ENCODE measurements around the gene GABBR2.

The GABBR2 gene

DNA sequence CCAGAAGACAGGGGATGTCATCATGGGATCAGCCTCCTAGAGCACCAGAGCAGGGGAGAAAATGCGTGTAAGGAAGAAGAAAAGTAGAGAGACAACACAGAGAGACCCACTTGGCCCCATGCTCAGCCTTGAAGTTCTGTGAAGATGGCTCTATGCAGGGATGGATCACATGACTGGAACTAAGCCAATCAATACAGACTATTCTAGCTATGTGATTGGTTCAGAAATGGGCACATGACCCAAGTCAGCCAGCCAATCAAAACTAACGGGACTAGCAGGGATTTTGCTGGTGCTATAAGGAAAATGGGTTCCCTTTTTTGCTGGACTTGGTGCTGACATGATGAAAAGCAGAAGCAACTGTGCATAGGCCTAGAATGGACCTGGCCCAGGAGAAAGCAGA, 280.3 kb downstream of the GABBR2 start:
- peak in 1 of 2 donors; percentile 3 for DNase-seq

DNA sequence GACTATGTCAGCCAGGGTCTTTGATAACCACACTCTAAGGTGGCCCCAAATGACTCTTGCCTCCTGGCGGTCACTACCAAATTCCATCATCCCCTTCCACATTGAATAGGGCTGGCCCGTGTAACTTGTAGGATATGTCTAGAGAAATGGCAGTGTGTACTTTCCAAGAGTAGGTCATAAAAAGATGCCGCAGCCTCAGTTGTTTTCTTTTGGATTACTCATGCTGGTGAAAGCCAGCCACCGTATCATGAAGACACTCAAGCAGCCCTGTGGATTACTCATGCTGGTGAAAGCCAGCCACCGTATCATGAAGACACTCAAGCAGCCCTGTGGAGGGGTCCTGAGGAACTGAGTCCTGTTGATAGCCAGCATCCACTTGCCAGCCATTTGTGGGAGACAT, 281.2 kb downstream of the GABBR2 start:
- DNase-seq, result no peak

DNA sequence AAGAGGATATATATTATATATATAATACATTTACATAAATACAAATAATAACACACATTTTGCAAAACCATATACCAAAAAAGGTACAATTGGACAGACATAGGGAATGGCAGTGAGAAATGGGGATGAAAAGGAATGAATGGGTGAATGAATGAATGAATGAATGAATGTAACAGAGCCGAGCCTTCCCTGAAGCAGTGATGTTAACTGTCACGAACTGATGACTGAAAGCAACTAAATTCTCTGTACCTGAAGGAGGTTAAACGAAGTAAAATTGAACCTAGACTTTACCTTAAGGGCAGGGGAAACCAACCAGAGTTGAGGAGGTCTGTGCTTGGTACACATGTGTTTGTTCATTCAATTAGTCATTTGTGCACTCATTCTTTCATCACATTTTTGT, 283.7 kb downstream of the GABBR2 start:
- no peak for DNase-seq

DNA sequence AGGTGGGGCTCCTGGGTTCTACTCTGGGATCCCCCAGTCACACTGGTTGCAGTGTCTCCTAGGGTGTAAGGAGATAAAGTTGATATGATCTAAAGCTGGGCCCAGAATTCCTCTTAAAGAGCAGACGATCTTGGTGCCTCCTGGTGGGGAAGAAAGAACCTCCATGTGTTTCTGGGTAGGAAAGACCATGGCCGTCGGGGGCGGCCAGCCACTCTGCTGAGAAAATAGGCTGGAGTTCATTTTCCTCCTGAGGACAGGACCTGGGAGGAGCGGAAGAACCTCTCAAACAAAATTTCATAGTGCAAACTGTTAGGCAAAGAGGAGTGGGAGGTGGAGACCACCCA, 289.5 kb downstream of the GABBR2 start:
- no peak for DNase-seq

DNA sequence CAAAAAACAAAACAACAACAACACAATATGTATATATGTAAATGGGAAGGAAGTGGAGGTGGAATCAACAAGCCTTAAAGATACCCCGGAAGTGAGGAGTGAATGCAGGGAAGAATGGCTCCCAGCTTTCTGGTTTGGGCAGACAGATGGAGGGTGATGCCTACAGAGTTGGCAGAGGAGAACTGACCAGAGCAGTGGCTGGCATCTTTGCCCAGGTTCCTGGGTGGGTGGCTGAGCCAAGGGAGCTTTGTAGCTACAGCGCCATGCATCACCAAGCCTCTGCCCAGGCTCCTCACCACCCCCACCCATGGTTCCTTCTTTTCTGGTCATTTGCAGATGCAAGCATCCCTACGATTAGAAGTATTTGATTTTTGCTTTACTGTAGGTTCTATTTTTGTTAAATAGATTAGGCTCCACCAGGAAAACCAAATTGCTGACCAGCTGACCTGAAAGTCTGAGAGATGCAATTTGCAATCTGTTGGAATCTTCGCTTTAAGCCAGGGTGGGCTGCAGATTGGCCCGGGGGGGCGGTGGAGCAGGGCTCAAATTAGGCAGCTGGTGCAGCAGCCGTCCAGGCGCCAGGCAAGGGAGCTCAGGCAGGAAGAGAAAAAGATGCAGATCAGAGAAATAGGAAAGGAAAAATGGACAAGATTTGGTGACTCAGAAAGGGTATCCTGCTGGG, 290.0 kb downstream of the GABBR2 start:
- no peak for DNase-seq

DNA sequence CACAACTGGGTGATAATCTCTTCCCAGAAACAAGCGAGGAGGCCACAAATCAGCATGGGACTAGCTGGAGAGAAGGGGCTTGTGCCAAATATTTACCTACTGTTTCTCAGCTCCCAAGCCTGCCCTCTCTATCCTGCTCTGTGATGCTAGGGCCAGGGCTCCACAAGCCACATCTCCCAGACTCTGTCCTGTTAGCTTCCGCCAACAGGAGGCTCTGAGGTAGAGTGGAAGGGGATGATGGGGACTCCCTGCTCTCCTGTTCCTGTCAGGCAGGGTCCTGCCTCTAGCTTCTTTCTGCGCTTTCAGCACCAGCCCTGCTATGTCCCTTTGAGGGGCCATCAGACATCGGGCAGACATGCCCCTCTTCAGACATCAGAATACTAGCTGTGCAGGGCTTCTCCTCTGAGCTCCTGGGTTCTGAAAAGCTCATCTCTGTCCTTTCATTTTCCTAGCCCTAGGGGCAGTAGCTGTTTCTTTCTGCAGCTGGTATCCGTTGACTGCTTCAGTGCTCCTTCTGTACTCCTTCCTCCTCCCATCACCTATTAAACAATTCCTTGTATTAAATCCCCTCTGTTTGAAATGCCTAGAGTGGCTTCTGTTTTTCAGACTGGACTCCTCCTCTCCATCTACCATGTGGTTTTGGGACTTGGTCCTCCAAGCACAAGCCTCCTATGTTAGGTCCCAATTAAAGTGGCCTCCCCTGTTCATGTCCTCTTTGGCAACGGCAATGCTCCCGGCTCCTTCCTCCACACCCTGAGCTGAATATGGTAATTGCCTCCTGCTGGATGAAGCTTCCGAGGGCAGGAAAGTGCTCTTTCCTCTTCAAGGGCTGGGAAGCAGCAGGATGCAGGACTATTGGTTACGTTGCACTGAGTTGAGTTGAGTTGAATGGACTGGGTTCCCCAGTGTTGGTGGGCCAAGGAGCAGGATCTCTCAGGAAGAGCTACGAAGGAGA, 292.2 kb downstream of the GABBR2 start:
- DNase-seq, result no peak

DNA sequence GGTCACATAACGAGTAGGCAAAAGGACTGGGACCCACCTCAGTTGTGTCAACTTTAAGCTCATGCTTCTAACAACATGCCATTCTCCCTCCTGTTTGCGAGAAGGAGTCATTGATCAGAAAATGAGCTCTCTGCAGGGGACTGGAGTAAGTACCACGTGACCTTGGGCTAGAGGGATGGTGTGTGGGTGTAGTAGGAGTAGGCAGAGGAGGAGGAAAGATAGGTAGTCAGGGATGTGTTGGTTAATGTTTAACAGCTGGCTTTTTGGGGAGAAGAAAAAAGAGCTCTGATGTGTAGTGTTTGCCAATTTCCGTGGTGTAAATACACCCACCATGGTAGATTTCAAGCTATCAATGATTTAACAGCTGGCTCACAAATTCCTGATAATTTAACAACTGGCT, 293.0 kb downstream of the GABBR2 start:
- no peak for DNase-seq

DNA sequence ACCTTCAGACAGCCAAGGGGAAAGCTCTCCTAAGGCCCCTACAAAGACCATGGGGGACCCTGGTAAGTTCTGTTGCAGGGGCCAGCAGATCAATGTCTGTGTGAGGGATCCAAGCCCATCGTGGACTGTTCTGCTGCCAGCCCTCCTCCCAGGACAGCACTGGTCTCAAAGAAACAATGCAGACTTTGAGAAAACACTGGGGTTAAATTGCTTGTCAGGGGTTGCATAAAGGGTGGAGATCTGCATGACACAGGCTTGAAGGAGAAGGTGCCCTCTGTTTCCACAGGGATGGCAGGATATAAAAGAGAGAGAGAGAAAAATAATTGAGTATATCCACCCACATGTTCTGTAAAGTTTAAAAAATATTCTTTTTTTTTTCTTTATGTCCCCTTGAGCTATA, 295.7 kb downstream of the GABBR2 start:
- DNase-seq, result no peak

DNA sequence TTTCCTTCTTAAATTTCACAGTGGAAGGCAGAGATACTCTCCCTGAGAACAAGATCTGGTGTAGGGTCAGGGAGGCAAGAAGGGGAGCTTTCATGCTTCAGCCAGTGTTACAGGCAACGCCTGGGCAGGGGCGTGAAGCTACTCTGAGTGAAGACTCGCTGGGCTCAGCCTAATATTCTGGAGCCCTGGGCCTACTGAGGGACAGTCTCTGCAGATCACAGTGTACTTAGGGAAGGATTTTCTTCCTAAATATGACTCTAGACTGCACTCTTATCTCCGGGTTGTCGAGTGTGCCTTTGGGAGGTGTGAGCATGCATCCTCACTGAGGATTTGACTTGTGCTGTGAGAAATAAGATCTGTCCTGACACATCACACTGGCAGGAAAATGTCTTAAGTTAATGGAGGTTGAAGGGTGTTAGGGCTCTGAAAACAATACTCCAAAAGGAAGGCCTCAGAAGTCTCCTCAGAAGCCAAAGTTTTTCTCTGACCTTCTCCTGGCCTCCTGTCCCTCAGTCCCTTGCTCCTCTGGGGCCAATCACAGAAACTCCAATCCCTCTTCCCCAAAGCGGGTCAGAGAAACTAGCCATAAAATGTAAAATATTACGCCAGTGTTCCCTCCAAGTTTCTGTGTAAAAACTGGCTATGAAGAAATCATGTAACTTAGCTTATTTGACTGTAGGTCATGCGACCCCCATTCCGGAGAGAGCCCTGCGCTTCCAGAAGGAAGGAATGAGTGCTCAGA, 296.5 kb downstream of the GABBR2 start:
- no peak for DNase-seq

DNA sequence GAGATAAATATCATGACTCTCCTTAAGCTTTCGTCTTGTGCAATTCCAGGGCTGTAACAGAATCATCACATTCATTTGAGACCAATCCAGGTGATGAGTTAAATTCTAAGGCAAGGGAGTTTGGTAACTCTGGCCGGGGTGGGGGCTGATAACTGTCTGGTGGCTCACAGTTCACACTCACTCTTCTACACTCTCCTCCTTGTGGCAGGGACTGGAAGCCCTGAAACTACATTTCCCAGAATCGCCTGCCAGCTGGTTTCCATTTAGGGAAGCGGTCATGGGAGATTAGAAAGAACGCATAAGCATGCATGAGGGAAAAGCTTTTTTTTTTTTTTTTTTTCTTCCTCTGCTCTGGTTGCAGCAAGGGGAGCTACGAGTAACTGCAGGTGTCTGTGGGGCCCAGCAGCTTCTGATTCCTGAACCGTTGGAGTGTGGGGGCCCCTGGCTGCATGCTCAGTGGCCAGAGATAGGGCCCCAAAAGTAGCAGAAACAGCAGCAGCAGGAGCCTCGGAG, 298.5 kb downstream of the GABBR2 start:
- DNase-seq, result peak; percentile 66 to 69

DNA sequence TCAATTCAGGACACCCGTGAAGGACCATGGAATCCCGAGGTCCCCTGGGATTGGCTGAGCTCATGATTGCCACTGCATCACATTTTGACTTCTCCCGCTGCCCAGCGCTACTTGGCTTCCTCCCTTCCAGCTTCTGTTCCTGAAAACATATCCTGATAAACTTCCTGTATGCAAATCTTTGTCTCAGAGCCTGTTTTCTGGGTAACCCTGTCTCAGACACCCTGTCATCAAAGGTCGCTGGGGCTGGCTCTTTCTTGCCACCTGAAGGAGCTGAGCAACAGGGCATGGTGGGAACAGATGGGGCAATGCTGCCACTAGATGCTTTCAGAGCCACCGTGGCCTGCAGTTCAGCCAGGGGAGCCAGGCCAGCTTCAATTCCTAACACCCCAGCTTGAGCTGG, 299.0 kb downstream of the GABBR2 start:
- DNase-seq, result peak in 1 of 2 donors; percentile 11

DNA sequence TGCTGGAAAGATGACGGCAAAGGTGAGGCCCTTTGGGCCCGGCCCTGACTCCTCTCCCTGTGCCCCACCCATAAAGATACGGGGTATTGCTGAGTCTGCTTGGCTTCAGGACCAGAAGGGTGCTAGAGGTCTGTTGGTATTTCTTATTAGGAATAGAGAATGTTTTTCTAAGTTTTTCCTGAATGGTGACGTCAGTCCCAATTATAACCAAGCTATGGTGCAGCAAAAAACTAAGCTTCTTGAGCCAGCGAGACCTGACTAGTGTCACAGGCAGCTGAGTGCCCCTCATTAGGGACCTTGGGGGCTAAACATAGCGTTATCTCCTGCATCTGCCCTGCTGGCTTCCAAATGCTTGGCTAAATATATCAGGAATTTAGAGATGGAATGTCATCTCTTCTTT, 302.3 kb downstream of the GABBR2 start:
- DNase-seq, result no peak

DNA sequence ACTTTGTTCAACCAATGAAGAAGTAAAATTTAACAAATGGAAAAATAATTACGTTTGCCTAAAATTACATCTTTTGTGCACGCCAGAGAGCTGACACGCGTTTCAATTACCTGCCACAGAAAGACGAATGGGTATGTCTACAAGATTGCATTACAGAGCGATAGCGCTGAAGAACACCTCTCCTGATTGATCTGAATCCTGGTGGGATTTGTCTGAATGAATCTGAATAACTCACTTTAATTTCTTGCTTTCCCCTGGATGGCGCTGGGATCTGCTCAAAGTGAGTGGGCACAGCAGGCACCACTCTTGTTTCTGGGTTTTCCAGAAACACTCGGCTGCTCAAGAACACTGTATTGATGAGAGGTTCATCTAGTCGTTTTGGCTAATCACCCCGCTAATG, 304.5 kb downstream of the GABBR2 start:
- DNase-seq, result no peak

DNA sequence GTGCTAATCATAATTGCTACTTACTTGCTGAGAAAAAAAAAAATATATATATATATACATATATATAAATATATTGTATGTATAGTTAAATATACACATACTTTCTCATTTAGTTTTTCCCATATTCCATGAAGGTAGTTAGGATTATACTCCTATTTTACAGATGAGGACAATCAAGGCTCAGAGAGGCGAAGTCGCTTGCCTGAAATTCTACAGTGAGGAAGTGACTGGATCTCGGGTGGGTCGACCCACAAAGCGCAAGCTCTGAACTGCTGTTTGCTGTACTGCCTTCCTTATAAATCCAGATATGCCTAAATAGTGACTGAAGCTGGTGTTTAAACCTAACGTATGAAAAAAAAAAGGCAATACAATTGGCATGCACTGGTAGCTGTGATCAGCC, 305.0 kb downstream of the GABBR2 start:
- no peak for DNase-seq

DNA sequence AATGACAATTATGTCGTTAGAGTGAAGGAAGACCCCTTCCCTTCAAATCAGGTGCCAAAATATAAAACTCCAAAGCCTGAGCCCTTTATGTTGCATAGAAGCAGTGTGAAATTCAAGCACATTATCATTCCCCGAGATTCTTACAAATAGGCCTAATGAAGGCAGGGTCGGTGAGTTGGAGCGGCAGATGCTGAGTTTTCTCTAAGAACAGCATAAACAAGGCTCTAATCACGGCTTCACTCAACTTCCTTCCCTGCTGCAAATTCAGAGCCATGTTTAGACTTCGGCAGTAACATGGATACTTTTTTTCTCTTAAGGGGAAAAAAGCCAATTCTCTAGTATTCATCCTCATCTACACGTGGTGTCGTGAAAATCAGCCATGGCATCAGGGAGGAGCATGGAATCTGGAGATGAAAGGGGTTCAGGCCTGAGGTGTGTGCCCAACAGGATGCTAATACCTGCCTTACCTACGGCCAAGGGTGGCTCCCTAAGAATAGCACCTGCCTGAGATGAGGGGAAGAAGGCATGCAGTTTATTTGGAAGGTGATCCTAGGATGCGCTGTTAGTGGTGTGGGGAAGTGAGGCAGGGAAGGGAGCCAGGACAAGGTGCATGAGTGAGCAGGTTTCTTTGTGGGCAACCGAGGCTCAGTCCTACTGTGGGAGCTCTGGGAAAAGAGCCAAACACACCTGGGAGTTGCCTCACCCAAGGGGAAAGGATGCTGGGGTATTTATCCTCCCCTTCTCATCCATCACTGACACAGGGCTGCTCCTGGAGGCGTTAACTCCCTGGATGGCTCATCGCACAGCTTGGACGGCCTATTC, 306.5 kb downstream of the GABBR2 start:
- DNase-seq, result no peak

DNA sequence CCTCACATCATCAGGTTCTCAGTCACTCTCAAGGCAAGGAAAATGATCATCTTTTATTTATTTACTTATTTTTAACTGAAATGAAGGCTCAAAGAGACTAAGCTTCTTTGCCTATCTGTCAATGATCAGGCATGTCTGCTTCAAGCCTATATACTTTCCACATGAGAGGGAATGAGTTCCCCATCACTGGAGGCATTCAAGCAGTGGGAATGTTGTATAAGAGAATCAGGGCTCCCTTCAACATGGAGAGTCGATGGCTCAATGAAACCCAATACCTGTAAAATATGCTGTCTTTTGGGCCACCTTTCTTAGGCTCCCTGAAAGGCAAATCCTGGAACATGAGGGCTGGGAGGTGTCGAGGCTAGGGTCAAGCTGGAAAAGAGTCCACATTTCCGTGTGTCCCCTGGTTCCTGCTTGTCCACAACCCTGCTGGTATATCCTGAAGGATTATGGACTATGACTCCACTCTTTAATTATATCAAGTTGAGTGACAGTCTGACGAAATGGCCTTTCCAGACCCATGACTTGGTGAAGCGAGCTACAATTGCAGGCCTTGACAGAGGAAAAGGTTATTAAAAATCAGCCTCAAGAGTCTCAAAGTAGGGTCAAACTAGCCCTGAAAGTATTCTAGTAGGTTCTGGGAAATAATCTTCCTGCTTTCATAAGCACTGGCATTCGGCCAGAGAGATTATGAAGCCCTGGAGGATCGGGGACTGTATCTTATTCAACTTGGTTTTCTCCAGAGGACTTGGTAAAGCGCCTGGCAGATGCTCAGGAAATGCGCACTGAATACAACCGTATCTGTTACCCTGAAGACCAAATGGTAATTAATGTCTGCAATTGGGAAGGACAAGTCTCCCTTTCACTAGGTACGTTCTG, 307.4 kb downstream of the GABBR2 start:
- DNase-seq, result no peak

DNA sequence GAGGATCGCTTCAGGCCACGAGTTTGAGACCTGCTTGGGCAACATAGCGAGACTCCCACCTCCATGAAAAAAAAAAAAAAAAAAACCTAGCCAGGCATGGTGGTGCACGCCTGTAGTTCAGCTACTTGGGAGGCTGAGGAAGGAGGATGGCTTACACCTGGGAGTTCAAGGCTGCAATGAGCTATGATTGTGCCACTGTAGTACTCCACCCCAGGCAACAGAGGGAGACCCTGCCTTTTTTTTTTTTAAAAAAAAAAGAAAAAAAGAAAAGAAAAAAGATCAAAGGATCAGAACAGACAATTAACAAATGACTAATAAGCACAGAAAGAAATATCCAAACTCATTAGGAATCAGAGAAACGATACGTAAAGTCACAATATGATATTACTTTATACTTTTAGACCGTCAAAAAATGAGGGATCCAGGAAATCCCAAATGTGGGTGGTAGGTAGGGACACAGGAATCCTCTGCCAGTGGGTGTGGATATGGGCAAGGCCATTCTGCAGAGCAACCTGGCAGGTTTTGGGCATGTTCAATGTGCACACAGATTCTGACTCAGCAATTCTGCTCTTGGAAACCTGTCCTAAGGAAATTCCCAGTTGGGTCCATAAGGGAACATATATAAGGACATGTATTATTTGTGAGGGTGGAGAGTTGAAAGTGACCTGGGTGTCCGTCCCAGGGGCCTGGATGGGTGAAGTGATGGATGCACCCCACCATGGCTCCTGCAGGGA, 308.6 kb downstream of the GABBR2 start:
- no peak for DNase-seq

DNA sequence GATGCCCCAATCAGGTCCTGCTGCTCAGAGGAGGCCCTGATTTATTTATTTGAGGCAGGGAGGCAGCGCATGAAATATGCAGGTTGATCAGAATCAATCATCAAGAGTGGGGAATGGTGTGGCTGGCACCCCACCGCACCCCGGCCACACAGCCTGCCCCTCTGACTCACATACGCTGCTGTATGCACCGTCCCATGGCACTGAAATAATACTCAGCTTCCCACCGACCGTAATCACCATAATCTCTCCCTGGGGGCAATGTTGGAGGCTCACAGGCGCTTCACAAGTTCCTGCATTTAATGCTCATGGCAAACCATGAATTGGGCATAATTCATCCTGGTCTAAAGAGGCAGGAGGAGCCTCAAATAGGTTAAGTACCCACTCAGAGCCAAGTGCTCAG, 312.1 kb downstream of the GABBR2 start:
- no peak for DNase-seq

DNA sequence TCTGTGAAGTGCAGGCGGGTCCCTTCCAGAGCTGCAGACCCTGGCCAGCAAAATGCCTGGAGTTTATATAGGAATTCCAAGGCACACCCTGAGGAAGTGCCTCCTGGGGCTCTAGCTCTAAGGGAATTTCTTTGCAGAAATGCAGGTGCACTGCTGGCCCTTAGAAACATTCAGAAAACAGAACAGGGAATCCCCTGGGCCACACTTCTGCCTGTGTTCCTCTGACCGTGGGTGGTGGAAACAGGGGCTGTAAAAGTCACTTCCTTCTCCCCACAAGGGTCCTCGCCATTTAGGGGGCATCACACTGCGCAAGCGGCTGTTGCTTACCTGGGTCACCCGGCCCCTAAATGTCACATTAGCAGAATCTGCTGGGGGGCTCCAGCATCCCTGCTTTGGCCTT, 312.5 kb downstream of the GABBR2 start:
- DNase-seq, result no peak

DNA sequence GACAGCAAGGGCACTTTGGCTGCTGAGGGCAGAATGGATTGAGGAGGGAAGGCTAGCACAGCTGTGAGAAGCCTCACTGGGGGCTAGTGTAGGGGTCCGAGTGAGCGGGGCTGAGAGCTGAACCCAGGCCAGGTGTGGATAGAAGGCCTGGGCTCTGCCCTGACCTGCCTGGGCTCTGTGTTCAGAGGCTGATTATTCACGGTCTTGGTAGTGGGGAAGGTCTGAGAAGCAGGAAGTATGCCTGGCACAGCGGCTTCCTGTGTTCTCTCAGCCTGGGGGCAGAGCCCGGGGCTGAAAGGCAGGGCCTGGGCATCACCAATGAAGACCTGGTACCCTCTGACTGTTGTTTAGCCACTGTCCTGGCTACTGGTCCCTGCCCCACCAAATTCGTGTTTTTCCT, 316.9 kb downstream of the GABBR2 start:
- no peak for DNase-seq

DNA sequence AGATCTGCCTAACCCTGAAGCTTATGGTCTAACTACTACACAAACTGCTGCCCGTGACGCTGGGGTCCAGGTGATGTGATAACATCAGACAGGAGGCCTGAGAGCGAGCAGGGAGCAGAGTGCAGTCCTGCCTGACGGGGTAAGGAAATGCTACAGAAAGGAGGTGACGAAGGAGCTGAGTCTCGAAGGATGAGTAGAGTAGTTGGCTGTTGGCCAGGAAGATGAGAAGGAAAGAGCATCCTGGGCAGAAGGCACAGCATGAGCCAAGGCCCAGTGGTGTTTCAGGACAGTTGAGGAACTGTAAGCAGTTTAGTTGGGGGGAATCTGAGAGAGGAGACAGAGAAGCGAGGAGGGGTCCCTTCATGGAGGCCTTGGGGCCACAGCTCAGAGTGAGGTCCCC, 317.3 kb downstream of the GABBR2 start:
- DNase-seq, result no peak

Data from inflammatory macrophage (primary cell).